SK-N-MC (cell line): ENCODE data around the gene BATF3.
"Not testable (repeated sequence)": the region's sequence is repeated elsewhere in the genome, so short reads cannot be mapped to it uniquely, and the experiment has no call there.

ENCODE experiments used
- DNase-seq: peaks from one replicate; pipeline ENCODE4 v3.0.0-alpha.2; 2011; ENCODE audit warnings: low read depth, low spot score
- H3K27ac ChIP-seq: fragments of 200-600 bp; sonication (generic); 2 replicates; pipeline ENCODE4 v1.5.1; 2016; ENCODE audit warnings: mixed run types
- H3K36me3 ChIP-seq: fragments of 200-600 bp; sonication (generic); 2 replicates; pipeline ENCODE4 v1.6.1; 2017; ENCODE audit warnings: antibody characterized with exemption, low read length, mixed read lengths; ENCODE audit not compliant: insufficient read depth
- H3K4me3 ChIP-seq: fragments of 200-600 bp; sonication (generic); 2 replicates; pipeline ENCODE4 v1.5.1; 2016
- H3K9ac ChIP-seq: fragments of 200-600 bp; sonication (generic); 2 replicates; pipeline ENCODE4 v1.8.0; 2017; ENCODE audit warnings: mixed run types, mixed read lengths; ENCODE audit not compliant: insufficient read length
- H3K9me3 ChIP-seq: fragments of 200-600 bp; sonication (generic); 2 replicates; pipeline ENCODE4 v1.6.1; 2017; ENCODE audit warnings: low read depth, mild to moderate bottlenecking, antibody characterized with exemption, low read length, moderate library complexity, mixed read lengths
- EZH2 ChIP-seq: fragments of 200-600 bp; sonication (generic); IDR thresholded peaks from one replicate; pipeline ENCODE4 v1.6.1; 2017; ENCODE audit warnings: antibody characterized with exemption
- FOXP2 ChIP-seq: optimal IDR thresholded peaks from 2 replicates; pipeline ENCODE3; 2011; ENCODE audit warnings: mild to moderate bottlenecking, moderate library complexity; ENCODE audit not compliant: insufficient read depth; ENCODE audit errors: extremely low read length, control extremely low read depth
- POLR2AphosphoS5 ChIP-seq: IDR thresholded peaks from 2 replicates; pipeline ENCODE4 v1.6.1; 2012; ENCODE audit warnings: mild to moderate bottlenecking, low read depth, low read length, borderline replicate concordance

BATF3 gene

GRCh38 chr1:212713465-212714136 lies 14.0 kb upstream of the BATF3 start:
- DNase-seq: no peak

GRCh38 chr1:212712451-212713303 lies 13.0 kb upstream of the BATF3 start:
- H3K4me3 ChIP-seq: no peak overlapping the region
- H3K36me3 ChIP-seq: no peaks in the 10 kb centered on the region
- no peak overlapping the region for H3K27ac ChIP-seq
- peak; percentile 30 for DNase-seq
- TF ChIP-seq EZH2 (no peak), POLR2AphosphoS5 (peak; percentile 29; the same call in 1 of the 2 replicates), FOXP2 (no peak)
- H3K9me3 ChIP-seq: no peaks in the 10 kb centered on the region
- H3K9ac ChIP-seq: no peak overlapping the region

More at GRCh38 chr1:212713465-212714136, 14.0 kb upstream of the BATF3 start:
- no peaks in the 10 kb centered on the region for H3K9me3 ChIP-seq
- H3K27ac ChIP-seq: no peak overlapping the region
- TF ChIP-seq FOXP2 (no peak), EZH2 (no peak), POLR2AphosphoS5 (no peak)
- no peaks in the 10 kb centered on the region for H3K36me3 ChIP-seq
- H3K4me3 ChIP-seq: no peak overlapping the region
- H3K9ac ChIP-seq: no peak overlapping the region

GRCh38 chr1:212711974-212712373 lies 12.3 kb upstream of the BATF3 start:
- H3K27ac ChIP-seq, DNase-seq, H3K36me3 ChIP-seq, H3K4me3 ChIP-seq, H3K9ac ChIP-seq, H3K9me3 ChIP-seq: not testable (repeated sequence)

- Histone ChIP-seq H3K9ac (no peak overlapping the region), H3K36me3 (no peaks in the 10 kb centered on the region), H3K9me3 (no peaks in the 10 kb centered on the region), H3K27ac (no peak overlapping the region), H3K4me3 (no peak overlapping the region)
- DNase-seq: no peak
- TF ChIP-seq FOXP2 (no peak), EZH2 (no peak), POLR2AphosphoS5 (no peak)
Observed at GRCh38 chr1:212710566-212710965, 10.9 kb upstream of the BATF3 start.

GRCh38 chr1:212703991-212704564 lies 4.4 kb upstream of the BATF3 start:
- H3K27ac ChIP-seq: no peak overlapping the region
- no peak for DNase-seq
- no peak overlapping the region for H3K4me3 ChIP-seq
- no peaks in the 10 kb centered on the region for H3K36me3 ChIP-seq
- H3K9me3 ChIP-seq: no peaks in the 10 kb centered on the region
- H3K9ac ChIP-seq: no peak overlapping the region
- TF ChIP-seq POLR2AphosphoS5: no peak
- TF ChIP-seq EZH2: no peak
- no peak for TF ChIP-seq FOXP2

- no peaks in the 10 kb centered on the region for H3K9me3 ChIP-seq
- no peak overlapping the region for H3K4me3 ChIP-seq
- H3K9ac ChIP-seq: no peak overlapping the region
- H3K36me3 ChIP-seq: no peaks in the 10 kb centered on the region
- no peak overlapping the region for H3K27ac ChIP-seq
- TF ChIP-seq FOXP2 (no peak), EZH2 (no peak)
- no peak for DNase-seq
Observed at GRCh38 chr1:212702672-212703071, 3.0 kb upstream of the BATF3 start.

GRCh38 chr1:212701910-212702309 lies 2.3 kb upstream of the BATF3 start:
- Histone ChIP-seq H3K9me3 (no peaks in the 10 kb centered on the region), H3K9ac (no peak overlapping the region), H3K4me3 (no peak overlapping the region), H3K36me3 (no peaks in the 10 kb centered on the region), H3K27ac (no peak overlapping the region)
- DNase-seq: no peak
- no peak for TF ChIP-seq POLR2AphosphoS5
- TF ChIP-seq FOXP2: no peak
- TF ChIP-seq EZH2: no peak

GRCh38 chr1:212700892-212701819 lies 1.5 kb upstream of the BATF3 start:
- H3K9ac ChIP-seq: no peak overlapping the region
- H3K36me3 ChIP-seq: no peaks in the 10 kb centered on the region
- no peaks in the 10 kb centered on the region for H3K9me3 ChIP-seq
- no peak overlapping the region for H3K27ac ChIP-seq
- no peak for TF ChIP-seq POLR2AphosphoS5
- no peak for TF ChIP-seq FOXP2
- no peak for TF ChIP-seq EZH2
- DNase-seq: no peak
- no peak overlapping the region; the same call in 1 of the 2 replicates for H3K4me3 ChIP-seq
